Stimulated activated CD8-positive, alpha-beta memory T cell treated with anti-CD3 and anti-CD28 coated beads, Interleukin-4, amount 100 ng/mL, for 1 hour (primary cell): ENCODE data around the gene FSD1L.
"Not testable (repeated sequence)": the region's sequence is repeated elsewhere in the genome, so short reads cannot be mapped to it uniquely, and the experiment has no call there.

Experiments
- DNase-seq, 2 donors: peaks; one replicate each; pipeline ENCODE4 v3.0.0-alpha.2; 2020; ENCODE audit warnings: low read depth in 2 of 2, low spot score in 1 of 2

Gene FSD1L

GRCh38 chr9:105554042-105554441 lies 106.2 kb downstream of the FSD1L start:
- no peak for DNase-seq

- DNase-seq = peak; percentile 45 to 57
Measured at GRCh38 chr9:105557804-105558610, 110.2 kb downstream of the FSD1L start, which contains the start of gene FKTN. TSS of gene FKTN (plus strand) at chr9:105558131. CDS start at chr9:105575033, 16,902 bp downstream.

DNA sequence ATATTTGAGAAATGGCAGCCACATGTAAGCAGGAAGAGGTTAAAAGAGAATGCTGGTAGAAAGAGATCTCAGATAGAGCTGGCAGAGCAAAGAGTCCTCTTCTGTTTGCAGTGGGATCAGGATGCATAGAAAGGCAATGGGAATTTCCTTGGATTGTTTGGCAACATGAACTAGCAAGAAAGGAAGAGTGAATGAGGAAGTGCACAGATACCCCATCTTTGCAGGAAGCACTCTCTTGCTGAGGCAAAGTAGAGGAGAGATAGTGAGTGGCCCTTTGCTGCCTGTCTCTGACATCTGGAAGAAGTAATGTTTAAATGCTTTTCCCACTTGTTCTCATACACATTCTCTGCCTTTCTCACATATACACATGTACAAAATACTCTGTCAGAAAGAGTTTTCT lies 124.6 kb downstream of the FSD1L start:
- no peak for DNase-seq

DNA sequence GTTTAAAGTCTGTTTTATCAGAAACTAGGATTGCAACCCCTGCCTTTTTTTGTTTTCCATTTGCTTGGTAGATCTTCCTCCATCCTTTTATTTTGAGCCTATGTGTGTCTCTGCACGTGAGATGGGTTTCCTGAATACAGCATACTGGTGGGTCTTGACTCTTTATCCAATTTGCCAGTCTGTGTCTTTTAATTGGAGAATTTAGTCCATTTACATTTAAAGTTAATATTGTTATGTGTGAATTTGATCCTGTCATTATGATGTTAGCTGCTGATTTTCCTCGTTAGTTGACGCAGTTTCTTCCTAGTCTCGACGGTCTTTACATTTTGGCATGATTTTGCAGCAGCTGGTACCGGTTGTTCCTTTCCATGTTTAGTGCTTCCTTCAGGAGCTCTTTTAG lies 132.1 kb downstream of the FSD1L start:
- DNase-seq = not testable (repeated sequence)

- not testable (repeated sequence) for DNase-seq
Measured at GRCh38 chr9:105581550-105581949, 133.7 kb downstream of the FSD1L start.

DNA sequence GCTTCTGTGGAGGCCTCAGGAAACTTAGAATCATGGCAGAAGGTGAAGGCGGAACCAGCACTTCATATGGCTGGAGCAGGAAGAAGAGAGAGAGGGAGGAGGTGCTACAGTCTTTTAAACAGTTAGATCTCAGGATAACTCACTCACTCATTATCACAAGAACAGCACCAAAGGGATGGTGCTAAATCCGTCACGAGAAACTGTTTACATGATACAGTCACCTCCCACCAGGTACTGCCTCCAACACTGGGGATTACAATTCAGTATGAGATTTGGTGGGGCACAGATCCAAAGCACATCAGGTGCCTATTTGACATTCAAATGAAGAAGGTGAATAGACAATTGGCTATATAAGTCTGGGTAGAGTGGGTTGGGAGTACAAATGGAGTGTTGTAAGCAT lies 145.3 kb downstream of the FSD1L start:
- DNase-seq = no peak
